GM23248 (cell line): ENCODE data around the gene ARL6IP4. TPM values are rescaled to one million over a fixed set of nuclear protein-coding genes. Genes with fewer than 3 reads are reported as not detected.

Experiments used
- DNase-seq: peaks from one replicate; pipeline ENCODE4 v3.0.0-alpha.2; 2015
- H2AFZ ChIP-seq: fragments of 200-600 bp; sonication (generic); 2 replicates; pipeline ENCODE4 v1.6.1; 2016; ENCODE audit warnings: antibody characterized with exemption
- H3F3A ChIP-seq: fragments of 200-600 bp; sonication (generic); 2 replicates; pipeline ENCODE4 v1.6.1; 2016; ENCODE audit warnings: mild to moderate bottlenecking, antibody characterized with exemption, mixed run types; ENCODE audit not compliant: insufficient read depth
- H3K27ac ChIP-seq: fragments of 200-600 bp; sonication (generic); 2 replicates; pipeline ENCODE4 v1.5.1; 2016; ENCODE audit warnings: mild to moderate bottlenecking
- H3K27me3 ChIP-seq: fragments of 200-600 bp; sonication (generic); replicated peaks from 2 replicates; pipeline ENCODE4 v1.6.1; 2016; ENCODE audit warnings: mild to moderate bottlenecking; ENCODE audit not compliant: insufficient read depth
- H3K36me3 ChIP-seq: fragments of 200-600 bp; sonication (generic); 2 replicates; pipeline ENCODE4 v1.6.1; 2016; ENCODE audit warnings: low read depth, mild to moderate bottlenecking
- H3K4me1 ChIP-seq: fragments of 200-600 bp; sonication (generic); 2 replicates; pipeline ENCODE4 v1.6.1; 2016; ENCODE audit warnings: mild to moderate bottlenecking; ENCODE audit not compliant: insufficient read depth
- H3K4me2 ChIP-seq: fragments of 200-600 bp; sonication (generic); one replicate; pipeline ENCODE4 v1.6.1; 2016; ENCODE audit warnings: mild to moderate bottlenecking; ENCODE audit not compliant: unreplicated experiment
- H3K4me3 ChIP-seq: fragments of 200-600 bp; sonication (generic); 2 replicates; pipeline ENCODE4 v1.5.1; 2016; ENCODE audit warnings: mild to moderate bottlenecking
- H3K79me2 ChIP-seq: fragments of 200-600 bp; sonication (generic); 2 replicates; pipeline ENCODE4 v1.6.1; 2016; ENCODE audit warnings: mild to moderate bottlenecking; ENCODE audit not compliant: insufficient read depth
- H3K9ac ChIP-seq: fragments of 200-600 bp; sonication (generic); 2 replicates; pipeline ENCODE4 v1.6.1; 2016; ENCODE audit warnings: mild to moderate bottlenecking
- H3K9me2 ChIP-seq: fragments of 200-600 bp; sonication (generic); 2 replicates; pipeline ENCODE4 v1.6.1; 2016; ENCODE audit warnings: mixed run types, mild to moderate bottlenecking, moderate library complexity; ENCODE audit not compliant: insufficient read depth
- H3K9me3 ChIP-seq: fragments of 200-600 bp; sonication (generic); one replicate; pipeline ENCODE4 v1.6.1; 2017; ENCODE audit warnings: low read depth
- H4K20me1 ChIP-seq: fragments of 200-600 bp; sonication (generic); 2 replicates; pipeline ENCODE4 v1.6.0; 2016; ENCODE audit not compliant: insufficient read depth
- EZH2 ChIP-seq: fragments of 200-600 bp; sonication (generic); IDR thresholded peaks from 2 replicates; pipeline ENCODE4 v1.6.1; 2018; ENCODE audit warnings: antibody characterized with exemption, mild to moderate bottlenecking; ENCODE audit not compliant: insufficient read depth, poor library complexity, severe bottlenecking
- EZH2phosphoT487 ChIP-seq: fragments of 200-600 bp; sonication (generic); IDR thresholded peaks from 2 replicates; pipeline ENCODE4 v1.6.1; 2018; ENCODE audit warnings: antibody characterized with exemption, moderate library complexity, mild to moderate bottlenecking, low read depth; ENCODE audit not compliant: insufficient read depth
- WGBS, 2 experiments: methylation state at CpG; one replicate each; pipeline ENCODE4 v1.1.6; 2015 to 2017; ENCODE audit warnings: low lambda C conversion rate in 2 of 2, low coverage in 1 of 2; ENCODE audit errors: missing lambda C conversion rate in 2 of 2; 5-methylcytosine and 5-hydroxymethylcytosine counted together
- in situ Hi-C: fragments of 300-500 bp; cut with MboI; formaldehyde crosslinking; loops from 2 replicates; pipeline ENCODE4 v1.15.0; 2020
- polyA plus RNA-seq: library from polyadenylated mRNA; unstranded; fragments of >200 nt; fragmentation: Nextera tagmentation; extraction: Ambion mirVana; gene quantifications from 2 replicates; pipeline ENCODE4 v1.2.1, GENCODE V29; 2016
- total RNA-seq: library from RNA; depleted of rRNA; stranded (reverse); fragments of >200 nt; shearing (Covaris generic); gene quantifications from 2 replicates; pipeline ENCODE4 v1.2.3, GENCODE V29; 2014

The ARL6IP4 gene
- total and polyA plus RNA-seq, 2 experiments from 2014 or later: 150 to 259 TPM

DNA sequence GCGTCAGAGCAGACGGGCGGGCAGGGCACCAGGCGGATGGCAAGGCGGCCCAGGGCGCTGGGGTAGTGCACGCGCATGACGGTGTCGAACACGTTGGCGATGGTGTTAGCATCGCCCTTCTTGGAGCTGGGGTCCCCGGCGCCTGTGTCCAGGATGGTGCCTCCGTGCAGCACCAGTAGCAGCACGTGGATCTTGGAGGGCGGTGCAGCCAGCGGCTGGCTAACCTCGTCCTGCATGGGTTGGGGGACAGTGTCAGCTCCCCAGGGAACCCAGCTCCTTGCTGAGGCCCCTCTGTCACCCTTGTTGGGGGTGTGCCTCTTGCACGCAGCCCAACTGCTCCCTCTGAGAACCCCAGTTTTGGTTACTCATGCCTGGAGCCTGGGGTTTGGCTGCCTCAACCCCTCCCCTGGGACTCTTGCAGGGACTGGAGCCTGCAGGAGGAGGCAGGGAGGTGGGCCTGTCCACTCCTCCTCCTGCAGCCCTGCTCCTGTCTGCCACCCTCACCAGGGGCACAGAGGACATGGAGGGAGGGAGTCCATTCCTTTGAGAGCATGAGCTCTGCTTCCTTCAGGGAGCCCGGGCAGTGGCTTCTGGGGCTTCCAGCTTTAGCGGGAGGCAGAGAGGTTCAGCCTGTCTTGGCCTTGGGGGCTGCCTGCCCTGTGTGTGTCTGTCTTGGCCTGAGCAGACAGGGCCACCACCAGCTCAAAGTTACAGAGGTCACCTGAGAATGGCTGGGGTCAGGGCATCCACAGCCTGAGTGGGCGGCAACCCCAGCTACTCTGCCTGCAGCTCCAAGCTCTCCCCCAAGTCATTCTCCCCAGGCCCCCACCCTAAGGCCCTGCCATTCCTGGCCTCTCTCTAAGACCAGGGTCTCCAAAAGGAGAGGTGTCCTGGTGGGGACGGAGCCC lies 17.1 kb downstream of the ARL6IP4 start:
- Histone ChIP-seq H3K4me3 (no peak overlapping the region), H3K4me2 (no peak overlapping the region), H3K27me3 (no peaks in the 10 kb centered on the region), H3K36me3 (no peaks in the 10 kb centered on the region), H3K4me1 (no peaks in the 10 kb centered on the region), H3F3A (no peaks in the 10 kb centered on the region), H3K27ac (no peak overlapping the region), H3K9me2 (no peaks in the 10 kb centered on the region), H4K20me1 (no peaks in the 10 kb centered on the region), H3K9ac (no peak overlapping the region), H3K79me2 (no peaks in the 10 kb centered on the region), H3K9me3 (no peaks in the 10 kb centered on the region), H2AFZ (no peak overlapping the region)
- DNase-seq: no peak
- in situ Hi-C loops: no loop called here
- TF ChIP-seq EZH2phosphoT487 (no peak), EZH2 (no peak)
- 95 to 97% methylated on average over 24 to 25 of the region's 25 CpGs for WGBS, 2 experiments

- Histone ChIP-seq H3K79me2 (no peaks in the 10 kb centered on the region), H3K4me1 (no peaks in the 10 kb centered on the region), H3K4me2 (no peak overlapping the region), H3K27ac (no peak overlapping the region), H3K27me3 (no peaks in the 10 kb centered on the region), H2AFZ (no peak overlapping the region), H3K4me3 (no peak overlapping the region), H3K9me2 (no peaks in the 10 kb centered on the region), H3K36me3 (no peaks in the 10 kb centered on the region), H3K9ac (no peak overlapping the region), H4K20me1 (no peaks in the 10 kb centered on the region), H3F3A (no peaks in the 10 kb centered on the region), H3K9me3 (no peaks in the 10 kb centered on the region)
- in situ Hi-C loops: no loop called here
- TF ChIP-seq EZH2 (no peak), EZH2phosphoT487 (no peak)
- DNase-seq: no peak
- WGBS, 2 experiments: 94 to 95% methylated on average over 4 of the region's 4 CpGs
Measured at GRCh38 chr12:122998316-122998715, 17.8 kb downstream of the ARL6IP4 start.

DNA sequence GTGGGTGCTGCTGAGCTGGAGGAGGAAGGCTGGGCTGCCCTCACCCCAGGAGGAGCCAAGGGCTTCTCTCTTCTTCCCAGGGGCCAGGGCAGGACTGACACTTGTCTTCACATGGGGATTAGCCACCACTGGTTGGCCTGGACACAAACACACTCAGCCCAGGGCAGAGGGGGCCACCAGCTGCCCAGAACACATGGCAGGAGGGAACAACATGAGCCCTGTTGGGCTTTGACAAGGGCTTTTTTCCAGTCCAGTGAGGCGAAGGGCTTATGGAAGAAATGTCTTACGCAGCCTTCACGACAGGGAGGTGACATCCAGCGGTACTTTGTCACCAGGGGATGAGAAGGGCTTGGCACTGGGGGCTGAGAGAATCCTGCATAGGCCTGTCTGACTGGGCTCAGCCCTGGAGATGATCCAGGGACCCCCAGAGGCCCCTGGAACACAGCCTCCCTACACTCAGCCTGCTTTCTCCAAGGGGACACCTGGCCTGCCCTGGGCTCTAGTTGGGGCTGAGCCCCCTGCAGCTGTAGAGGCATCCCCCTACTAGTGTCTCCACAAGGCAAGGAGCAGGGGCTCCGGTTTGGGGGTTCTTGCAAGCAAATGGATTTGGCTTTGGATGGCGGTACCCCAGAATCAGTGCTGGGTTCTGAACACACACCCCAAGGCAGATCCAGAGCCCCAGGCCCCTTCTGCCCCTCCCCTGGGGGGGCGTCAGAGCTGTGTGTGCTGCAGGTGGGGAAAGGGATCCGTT lies 18.9 kb downstream of the ARL6IP4 start:
- Histone ChIP-seq H3K36me3 (no peaks in the 10 kb centered on the region), H3K79me2 (no peaks in the 10 kb centered on the region), H3K9me2 (no peaks in the 10 kb centered on the region), H4K20me1 (no peaks in the 10 kb centered on the region), H3K9ac (no peak overlapping the region), H3K4me3 (no peak overlapping the region), H3K4me1 (no peaks in the 10 kb centered on the region), H3F3A (no peaks in the 10 kb centered on the region), H3K9me3 (no peaks in the 10 kb centered on the region), H3K27me3 (no peaks in the 10 kb centered on the region), H3K4me2 (no peak overlapping the region), H2AFZ (no peak overlapping the region), H3K27ac (no peak overlapping the region)
- WGBS, 2 experiments: 95 to 96% methylated on average over 8 of the region's 8 CpGs
- TF ChIP-seq EZH2phosphoT487 (no peak), EZH2 (no peak)
- DNase-seq: no peak
- in situ Hi-C loops: no loop called here

- H3K4me3 ChIP-seq: no peak overlapping the region
- H3F3A ChIP-seq: no peaks in the 10 kb centered on the region
- TF ChIP-seq EZH2phosphoT487 (no peak), EZH2 (no peak)
- DNase-seq: no peak
- H3K79me2 ChIP-seq: no peaks in the 10 kb centered on the region
- H3K9me3 ChIP-seq: no peaks in the 10 kb centered on the region
- no peaks in the 10 kb centered on the region for H3K9me2 ChIP-seq
- H3K36me3 ChIP-seq: no peaks in the 10 kb centered on the region
- no peak overlapping the region for H3K27ac ChIP-seq
- H2AFZ ChIP-seq: no peak overlapping the region
- H3K4me2 ChIP-seq: no peak overlapping the region
- in situ Hi-C loops: no loop called here
- 91% methylated on average over 20 of the region's 20 CpGs for WGBS, 2 experiments
- H3K9ac ChIP-seq: no peak overlapping the region
- H4K20me1 ChIP-seq: no peaks in the 10 kb centered on the region
- H3K4me1 ChIP-seq: no peaks in the 10 kb centered on the region
- no peaks in the 10 kb centered on the region for H3K27me3 ChIP-seq
Measured at GRCh38 chr12:122999986-123000420, 19.5 kb downstream of the ARL6IP4 start.
